Activated CD8-positive, alpha-beta memory T cell treated with anti-CD3 and anti-CD28 coated beads, Interleukin-2, amount 50 U/mL, for 48 hours (primary cell): ENCODE measurements around the gene MIA2.
"Not testable (repeated sequence)": the region's sequence is repeated elsewhere in the genome, so short reads cannot be mapped to it uniquely, and the experiment has no call there.

Experiments used
- DNase-seq: peaks from one replicate; pipeline ENCODE4 v3.0.0-alpha.2; 2020

MIA2 gene

GRCh38 chr14:39268393-39268792 is 34.7 kb downstream of the MIA2 start:
- DNase-seq: no peak

GRCh38 chr14:39272918-39273317 is 39.2 kb downstream of the MIA2 start:
- DNase-seq: no peak

GRCh38 chr14:39275395-39275794 is 41.7 kb downstream of the MIA2 start:
- DNase-seq: no peak

GRCh38 chr14:39276005-39276404 is 42.3 kb downstream of the MIA2 start:
- no peak for DNase-seq

- DNase-seq: no peak
These were observed 42.9 kb downstream of the MIA2 start for GRCh38 chr14:39276579-39277114.

- DNase-seq: no peak
These were observed 45.8 kb downstream of the MIA2 start for GRCh38 chr14:39279515-39279914.

GRCh38 chr14:39280678-39281077 is 47.0 kb downstream of the MIA2 start:
- not testable (repeated sequence) for DNase-seq

- no peak for DNase-seq
These were observed 55.8 kb downstream of the MIA2 start for GRCh38 chr14:39289523-39289922.

- DNase-seq: no peak
These were observed 58.0 kb downstream of the MIA2 start for GRCh38 chr14:39291701-39292100.

GRCh38 chr14:39293629-39294028 is 59.9 kb downstream of the MIA2 start:
- DNase-seq: no peak

- DNase-seq: not testable (repeated sequence)
These were observed 66.7 kb downstream of the MIA2 start for GRCh38 chr14:39300389-39300788.

GRCh38 chr14:39302124-39302810 is 68.6 kb downstream of the MIA2 start:
- DNase-seq: no peak

GRCh38 chr14:39303115-39303514 is 69.4 kb downstream of the MIA2 start:
- DNase-seq: no peak

GRCh38 chr14:39307815-39308214 is 74.1 kb downstream of the MIA2 start:
- no peak for DNase-seq

GRCh38 chr14:39310051-39310450 is 76.3 kb downstream of the MIA2 start:
- DNase-seq: no peak

GRCh38 chr14:39315859-39316444 is 82.2 kb downstream of the MIA2 start:
- DNase-seq: no peak

GRCh38 chr14:39316830-39317553 is 83.3 kb downstream of the MIA2 start:
- no peak for DNase-seq

- no peak for DNase-seq
These were observed 84.9 kb downstream of the MIA2 start for GRCh38 chr14:39318574-39318973.

- no peak for DNase-seq
These were observed 85.7 kb downstream of the MIA2 start for GRCh38 chr14:39319381-39319780.

- no peak for DNase-seq
These were observed 86.6 kb downstream of the MIA2 start for GRCh38 chr14:39320318-39320717.

GRCh38 chr14:39322807-39323206 is 89.1 kb downstream of the MIA2 start:
- no peak for DNase-seq

GRCh38 chr14:39324097-39324496 is 90.4 kb downstream of the MIA2 start:
- DNase-seq: no peak

GRCh38 chr14:39339003-39339402 is 105.3 kb downstream of the MIA2 start:
- DNase-seq: no peak

GRCh38 chr14:39341126-39341525 is 107.4 kb downstream of the MIA2 start:
- DNase-seq: not testable (repeated sequence)
